Mucosa of descending colon (tissue), 3 donors: ENCODE data around the gene IL21R. TPM values are rescaled to one million over a fixed set of nuclear protein-coding genes. Genes with fewer than 3 reads are reported as not detected.
"Not testable (repeated sequence)": the region's sequence is repeated elsewhere in the genome, so short reads cannot be mapped to it uniquely, and the experiment has no call there.

Source experiments
- ATAC-seq: fragments of 200-7000 bp; cut with Tn5 transposase; one replicate; pipeline ENCODE4 v1.9.1; 2020; ENCODE audit warnings: mild to moderate bottlenecking, moderate library complexity
- DNase-seq, 3 donors: peaks; one replicate each; pipeline ENCODE4 v3.0.0-alpha.2; 2020
- H3K36me3 ChIP-seq: fragments of 200-600 bp; one replicate; pipeline ENCODE4 v1.8.0; 2021; ENCODE audit warnings: low read depth, mild to moderate bottlenecking
- H3K4me1 ChIP-seq: fragments of 200-600 bp; one replicate; pipeline ENCODE4 v1.8.0; 2021; ENCODE audit warnings: low read depth, mild to moderate bottlenecking
- H3K4me3 ChIP-seq: fragments of 200-600 bp; one replicate; pipeline ENCODE4 v1.8.0; 2021; ENCODE audit warnings: mild to moderate bottlenecking
- H3K9me3 ChIP-seq: fragments of 200-600 bp; one replicate; pipeline ENCODE4 v1.8.0; 2021; ENCODE audit warnings: mild to moderate bottlenecking
- intact Hi-C, 2 donors: fragments of 100-400 bp; cut with DNase I in 1 of 2; cut with micrococcal nuclease in 1 of 2; formaldehyde crosslinking; loops; one replicate each; pipeline versions ENCODE4 v1.11.0 to v1.11.1; 2022; cut with DNase I, micrococcal nuclease
- total RNA-seq, 3 donors: library from RNA; stranded (reverse); fragmentation: NEBNext Ultra II Directional in 2 of 3; extraction: Animal tissue kit (Norgen Biotek cat#: 25700) in 2 of 3; gene quantifications; one replicate each; pipeline versions ENCODE4 v1.2.1 to v1.2.4, GENCODE V29; 2021 to 2023
- TF ChIP-seq, protein P1 (sequence below): fragments of 200-600 bp; IDR thresholded peaks from one replicate; pipeline ENCODE4 v1.8.0; 2022; ENCODE audit warnings: antibody characterized with exemption, mild to moderate bottlenecking
- donor health status: DM: no; HTN: no; CAD: no; lungs with moderate emphysema.
- donor health status: DM: no; HTN: no; CAD: no.
- donor health status: DM: no; HTN: yes; CAD: no.

IL21R gene
- total RNA-seq, 3 donors from 2014 or later = 0.47 to 1.4 (median 1.0) TPM

DNA sequence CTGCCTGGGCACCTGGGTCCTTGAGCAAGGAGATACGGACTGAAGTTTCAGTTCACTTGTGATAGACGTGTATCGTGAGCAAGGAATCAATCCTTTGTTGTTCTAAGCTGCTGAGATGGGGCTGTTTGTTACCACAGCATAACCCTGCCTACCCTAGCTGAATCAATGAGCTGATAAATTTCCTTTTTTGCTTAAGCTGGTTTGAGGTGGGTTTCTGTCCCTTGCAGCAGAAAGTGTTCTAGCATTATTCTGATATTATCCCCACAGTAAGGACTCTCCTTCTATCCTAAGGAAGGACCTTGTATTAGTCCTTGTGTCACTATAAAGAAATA, 51.5 kb downstream of the IL21R start:
- no peaks in the 10 kb centered on the region for H3K9me3 ChIP-seq
- ATAC-seq = no peak
- H3K36me3 ChIP-seq = no peaks in the 10 kb centered on the region
- intact Hi-C loops = loop anchor here in 1 of 2 donors (10.0 kb wide), 1 partner anchor 299 kb away; no protein-coding TSS in a partner anchor
- TF ChIP-seq, protein P1, sequence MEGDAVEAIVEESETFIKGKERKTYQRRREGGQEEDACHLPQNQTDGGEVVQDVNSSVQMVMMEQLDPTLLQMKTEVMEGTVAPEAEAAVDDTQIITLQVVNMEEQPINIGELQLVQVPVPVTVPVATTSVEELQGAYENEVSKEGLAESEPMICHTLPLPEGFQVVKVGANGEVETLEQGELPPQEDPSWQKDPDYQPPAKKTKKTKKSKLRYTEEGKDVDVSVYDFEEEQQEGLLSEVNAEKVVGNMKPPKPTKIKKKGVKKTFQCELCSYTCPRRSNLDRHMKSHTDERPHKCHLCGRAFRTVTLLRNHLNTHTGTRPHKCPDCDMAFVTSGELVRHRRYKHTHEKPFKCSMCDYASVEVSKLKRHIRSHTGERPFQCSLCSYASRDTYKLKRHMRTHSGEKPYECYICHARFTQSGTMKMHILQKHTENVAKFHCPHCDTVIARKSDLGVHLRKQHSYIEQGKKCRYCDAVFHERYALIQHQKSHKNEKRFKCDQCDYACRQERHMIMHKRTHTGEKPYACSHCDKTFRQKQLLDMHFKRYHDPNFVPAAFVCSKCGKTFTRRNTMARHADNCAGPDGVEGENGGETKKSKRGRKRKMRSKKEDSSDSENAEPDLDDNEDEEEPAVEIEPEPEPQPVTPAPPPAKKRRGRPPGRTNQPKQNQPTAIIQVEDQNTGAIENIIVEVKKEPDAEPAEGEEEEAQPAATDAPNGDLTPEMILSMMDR = no peak
- H3K4me3 ChIP-seq = no peak overlapping the region
- H3K4me1 ChIP-seq = no peaks in the 10 kb centered on the region
- no peak for DNase-seq

- DNase-seq (no peak), ATAC-seq (no peak)
- H3K9me3 ChIP-seq = no peaks in the 10 kb centered on the region
- H3K4me1 ChIP-seq = no peaks in the 10 kb centered on the region
- TF ChIP-seq, protein P1 = no peak
- intact Hi-C loops = loop anchor here (5.0 to 10.0 kb wide), 2 partner anchors 278 to 301 kb away; no protein-coding TSS in a partner anchor
- no peaks in the 10 kb centered on the region for H3K36me3 ChIP-seq
- no peak overlapping the region for H3K4me3 ChIP-seq
Measured at GRCh38 chr16:27455700-27456099, 53.7 kb downstream of the IL21R start.

- intact Hi-C loops = loop anchor here (5.0 to 10.0 kb wide), 2 partner anchors 280 to 303 kb away; no protein-coding TSS in a partner anchor
- peak in 1 of 3 donors; percentile 19 for DNase-seq
- not testable (repeated sequence) for H3K4me3 ChIP-seq, H3K9me3 ChIP-seq, H3K36me3 ChIP-seq, H3K4me1 ChIP-seq, ATAC-seq
Measured at GRCh38 chr16:27457605-27457900, 55.6 kb downstream of the IL21R start.

DNA sequence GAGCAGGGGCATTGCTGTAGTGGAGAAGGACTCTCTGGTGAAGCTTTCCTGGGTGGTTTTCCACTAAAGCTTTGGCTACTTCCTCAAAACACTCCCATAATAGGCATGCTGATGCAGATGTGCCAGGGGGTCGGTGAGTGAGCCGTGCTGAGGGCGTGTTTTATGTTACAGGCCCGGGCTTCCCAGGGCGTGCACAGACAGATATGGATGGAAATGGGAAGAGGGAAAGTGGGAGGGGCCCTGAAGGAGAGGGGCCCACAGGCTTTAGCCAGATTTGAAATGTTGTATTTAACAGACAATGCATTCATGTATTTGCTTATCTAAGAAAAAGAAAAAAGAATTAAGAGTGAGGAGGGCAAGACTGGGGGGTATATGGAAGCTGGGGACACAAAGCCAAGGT, 56.3 kb downstream of the IL21R start:
- Histone ChIP-seq H3K4me3 (no peak overlapping the region), H3K36me3 (peaks cover 3% of the 10 kb centered on the region), H3K4me1 (no peaks in the 10 kb centered on the region), H3K9me3 (no peaks in the 10 kb centered on the region)
- intact Hi-C loops = loop anchor here (5.0 to 10.0 kb wide), 2 partner anchors 281 to 303 kb away; no protein-coding TSS in a partner anchor
- no peak for ATAC-seq
- peak in 1 of 3 donors; percentile 22 for DNase-seq
- TF ChIP-seq, protein P1 = no peak

- DNase-seq (peak in 1 of 3 donors; percentile 2), ATAC-seq (no peak)
- intact Hi-C loops = loop anchor here (5.0 to 10.0 kb wide), 2 partner anchors 282 to 304 kb away; no protein-coding TSS in a partner anchor
- Histone ChIP-seq H3K4me3 (no peak overlapping the region), H3K4me1 (no peaks in the 10 kb centered on the region), H3K9me3 (no peaks in the 10 kb centered on the region), H3K36me3 (peaks cover 5% of the 10 kb centered on the region)
- TF ChIP-seq, protein P1 = no peak
Measured at GRCh38 chr16:27458987-27459688, 57.2 kb downstream of the IL21R start.

GRCh38 chr16:27460213-27460612, 58.2 kb downstream of the IL21R start:
- TF ChIP-seq, protein P1 = no peak
- DNase-seq (peak in 1 of 3 donors; percentile 48), ATAC-seq (no peak)
- Histone ChIP-seq H3K4me3 (no peak overlapping the region), H3K36me3 (peaks cover 5% of the 10 kb centered on the region), H3K4me1 (no peaks in the 10 kb centered on the region), H3K9me3 (no peaks in the 10 kb centered on the region)
- intact Hi-C loops = no loop called here
